ENCODE measurements around the gene MRC1. TPM values are rescaled to one million over a fixed set of nuclear protein-coding genes. Genes with fewer than 3 reads are reported as not detected.

Gene MRC1
- total RNA-seq, 2 donors from 2014 or later, result 10.8 to 26.0 TPM

GRCh38 chr10:17817790-17818189 lies 8.6 kb downstream of the MRC1 start:
- no peaks in the 10 kb centered on the region for H3K4me1 ChIP-seq
- no peaks in the 10 kb centered on the region for H3K9me3 ChIP-seq
- no peaks in the 10 kb centered on the region for H3K27me3 ChIP-seq
- H3K27ac ChIP-seq, result no peak overlapping the region
- DNase-seq (ENCODE audit: low spot score), result no peak
- H3K36me3 ChIP-seq, result no peaks in the 10 kb centered on the region
- H3K4me3 ChIP-seq, result no peak overlapping the region
- TF ChIP-seq CTCF (IDR thresholded peaks at IDR 0.05), result no peak

- Histone ChIP-seq H3K36me3 (no peaks in the 10 kb centered on the region), H3K9me3 (no peaks in the 10 kb centered on the region), H3K27ac (no peak overlapping the region), H3K4me3 (no peak overlapping the region), H3K4me1 (no peaks in the 10 kb centered on the region), H3K27me3 (no peaks in the 10 kb centered on the region)
- TF ChIP-seq CTCF (IDR thresholded peaks at IDR 0.05), result no peak
- DNase-seq (ENCODE audit: low spot score), result no peak
These were observed 10.7 kb downstream of the MRC1 start for GRCh38 chr10:17819836-17820235.

- DNase-seq (ENCODE audit: low spot score), result no peak
- Histone ChIP-seq H3K36me3 (no peaks in the 10 kb centered on the region), H3K27ac (no peak overlapping the region), H3K4me3 (no peak overlapping the region), H3K9me3 (no peaks in the 10 kb centered on the region), H3K4me1 (no peaks in the 10 kb centered on the region), H3K27me3 (no peaks in the 10 kb centered on the region)
- TF ChIP-seq CTCF (IDR thresholded peaks at IDR 0.05), result no peak
These were observed 11.8 kb downstream of the MRC1 start for GRCh38 chr10:17820943-17821342.

GRCh38 chr10:17821893-17822292 lies 12.7 kb downstream of the MRC1 start:
- no peak for DNase-seq (ENCODE audit: low spot score)
- no peaks in the 10 kb centered on the region for H3K9me3 ChIP-seq
- H3K4me3 ChIP-seq, result no peak overlapping the region
- no peak for TF ChIP-seq CTCF (IDR thresholded peaks at IDR 0.05)
- no peak overlapping the region for H3K27ac ChIP-seq
- H3K4me1 ChIP-seq, result no peaks in the 10 kb centered on the region
- H3K27me3 ChIP-seq, result no peaks in the 10 kb centered on the region
- H3K36me3 ChIP-seq, result no peaks in the 10 kb centered on the region

GRCh38 chr10:17831341-17831740 lies 22.2 kb downstream of the MRC1 start:
- no peaks in the 10 kb centered on the region for H3K27me3 ChIP-seq
- no peaks in the 10 kb centered on the region for H3K36me3 ChIP-seq
- TF ChIP-seq CTCF (IDR thresholded peaks at IDR 0.05), result no peak
- H3K4me3 ChIP-seq, result no peak overlapping the region
- no peak for DNase-seq (ENCODE audit: low spot score)
- H3K9me3 ChIP-seq, result no peaks in the 10 kb centered on the region
- no peak overlapping the region for H3K27ac ChIP-seq
- peaks cover 0 to 5% of the 10 kb centered on the region in 2 donors for H3K4me1 ChIP-seq

- no peak for TF ChIP-seq CTCF (IDR thresholded peaks at IDR 0.05)
- H3K27ac ChIP-seq, result no peak overlapping the region
- no peaks in the 10 kb centered on the region for H3K9me3 ChIP-seq
- H3K4me1 ChIP-seq, result peaks cover 0 to 10% of the 10 kb centered on the region in 2 donors
- H3K36me3 ChIP-seq, result no peaks in the 10 kb centered on the region
- DNase-seq (ENCODE audit: low spot score), result no peak
- H3K4me3 ChIP-seq, result no peak overlapping the region
- H3K27me3 ChIP-seq, result no peaks in the 10 kb centered on the region
These were observed 22.7 kb downstream of the MRC1 start for GRCh38 chr10:17831896-17832295.

All from right atrium auricular region (tissue), 2 donors.